ENCODE results near the gene MTARC1. TPM values are rescaled to one million over a fixed set of nuclear protein-coding genes. Genes with fewer than 3 reads are reported as not detected.

The MTARC1 gene
- total RNA-seq, 1 donor from 2014 or later = 28.6 TPM

DNA sequence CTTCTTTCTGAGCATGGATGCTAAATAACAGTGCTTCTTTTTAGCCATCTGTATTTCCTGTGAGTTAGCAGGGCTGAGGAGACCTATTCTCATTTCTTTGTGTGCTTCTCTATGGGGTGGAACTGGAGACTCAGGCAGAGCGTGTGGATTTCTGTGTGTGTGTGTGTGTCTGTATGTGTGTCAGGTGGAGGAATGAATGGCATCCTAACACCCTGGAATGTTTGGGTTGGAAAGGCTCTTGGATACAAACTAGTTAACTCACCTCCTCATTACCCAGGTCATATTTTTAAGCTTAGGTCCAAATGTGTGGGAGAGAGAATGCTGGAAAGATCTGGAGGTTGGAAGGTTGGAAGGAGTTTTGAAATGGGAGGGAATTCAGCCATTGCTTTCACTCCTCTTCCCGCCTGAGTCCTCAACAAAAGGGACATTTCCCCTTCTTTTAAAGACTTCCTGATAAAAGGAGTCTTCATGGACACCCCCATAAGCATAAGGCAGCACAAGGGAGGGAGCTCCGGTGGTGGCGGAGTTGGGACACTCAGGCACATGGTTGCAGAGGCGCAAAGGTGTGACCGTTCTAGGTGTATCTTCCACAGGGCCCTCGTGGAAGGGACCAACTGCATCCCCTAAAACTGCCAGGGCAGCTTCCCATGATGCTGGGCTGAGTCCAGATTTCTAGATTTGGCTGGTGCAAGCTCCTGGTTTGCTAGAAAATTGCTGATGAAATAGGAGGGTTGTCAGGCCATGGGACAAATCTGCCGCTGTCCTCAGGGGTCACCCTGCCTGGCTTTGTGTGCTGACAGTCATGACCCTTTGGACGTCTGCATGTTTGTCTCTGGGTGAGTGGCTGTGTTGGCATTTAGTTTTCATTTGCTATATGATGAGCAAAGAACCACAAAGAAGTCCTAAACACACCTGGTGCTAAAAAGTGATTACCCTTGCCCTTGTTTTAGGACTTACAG lies 37.6 kb downstream of the MTARC1 start:
- no peak for DNase-seq (ENCODE audit: low spot score)
- intact Hi-C loops (cut with DNase I) = no loop called here
- ATAC-seq = peak; percentile 27

DNA sequence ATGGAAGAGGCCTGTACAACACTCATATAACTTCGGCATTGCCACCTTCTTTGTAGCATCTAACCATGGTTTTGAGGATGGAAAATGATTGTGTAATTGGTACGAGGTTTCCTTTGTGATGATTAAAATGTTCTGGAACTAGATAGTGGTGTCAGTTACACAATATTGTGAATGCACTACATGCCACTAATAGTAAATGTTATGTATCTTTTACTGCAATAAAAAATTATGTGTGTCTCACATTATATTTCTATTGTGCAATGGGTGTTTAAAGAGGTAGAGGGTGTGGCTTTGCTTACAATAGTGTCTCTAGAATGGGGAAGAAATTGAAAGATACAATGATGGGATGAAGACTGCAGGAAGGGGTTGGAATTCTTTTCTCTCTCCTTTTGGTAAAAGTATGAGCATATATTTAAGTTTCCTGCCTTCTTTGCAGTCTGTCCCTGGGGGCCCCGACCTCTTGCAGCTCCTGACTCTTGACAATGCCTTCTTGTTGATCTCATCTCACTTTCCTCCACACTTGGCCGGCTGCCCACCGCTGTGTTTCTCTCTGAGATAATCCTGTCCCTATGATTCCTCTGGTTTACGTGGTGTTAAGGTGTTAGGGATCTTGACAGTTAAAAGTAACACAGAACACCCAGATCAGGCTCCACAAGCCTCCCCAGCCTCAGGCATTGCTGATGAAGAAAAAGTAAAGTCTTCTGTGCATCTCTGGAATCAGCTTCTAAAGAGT lies 39.3 kb downstream of the MTARC1 start:
- ATAC-seq = no peak
- no peak for DNase-seq (ENCODE audit: low spot score)
- intact Hi-C loops (cut with DNase I) = no loop called here

DNA sequence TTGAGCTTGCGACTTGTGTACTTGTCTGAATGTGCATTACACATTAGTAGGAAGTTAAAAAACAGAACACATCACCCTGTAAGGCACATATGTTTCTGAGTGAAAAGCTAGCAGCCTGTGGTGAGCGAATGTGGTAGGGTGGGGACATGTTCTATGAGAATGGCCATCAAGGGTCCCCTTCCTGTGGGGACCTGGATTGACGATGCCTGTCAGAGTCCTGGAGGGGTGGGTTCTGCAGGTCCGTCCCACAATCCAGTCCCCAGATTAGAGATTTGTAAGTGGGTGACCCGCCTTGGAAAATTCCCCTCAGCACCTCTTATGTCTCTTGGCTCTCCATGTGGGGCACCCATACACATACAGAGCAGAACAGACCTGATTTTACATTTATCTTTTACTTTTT lies 40.0 kb downstream of the MTARC1 start:
- intact Hi-C loops (cut with DNase I) = no loop called here
- ATAC-seq = no peak
- DNase-seq (ENCODE audit: low spot score) = no peak

DNA sequence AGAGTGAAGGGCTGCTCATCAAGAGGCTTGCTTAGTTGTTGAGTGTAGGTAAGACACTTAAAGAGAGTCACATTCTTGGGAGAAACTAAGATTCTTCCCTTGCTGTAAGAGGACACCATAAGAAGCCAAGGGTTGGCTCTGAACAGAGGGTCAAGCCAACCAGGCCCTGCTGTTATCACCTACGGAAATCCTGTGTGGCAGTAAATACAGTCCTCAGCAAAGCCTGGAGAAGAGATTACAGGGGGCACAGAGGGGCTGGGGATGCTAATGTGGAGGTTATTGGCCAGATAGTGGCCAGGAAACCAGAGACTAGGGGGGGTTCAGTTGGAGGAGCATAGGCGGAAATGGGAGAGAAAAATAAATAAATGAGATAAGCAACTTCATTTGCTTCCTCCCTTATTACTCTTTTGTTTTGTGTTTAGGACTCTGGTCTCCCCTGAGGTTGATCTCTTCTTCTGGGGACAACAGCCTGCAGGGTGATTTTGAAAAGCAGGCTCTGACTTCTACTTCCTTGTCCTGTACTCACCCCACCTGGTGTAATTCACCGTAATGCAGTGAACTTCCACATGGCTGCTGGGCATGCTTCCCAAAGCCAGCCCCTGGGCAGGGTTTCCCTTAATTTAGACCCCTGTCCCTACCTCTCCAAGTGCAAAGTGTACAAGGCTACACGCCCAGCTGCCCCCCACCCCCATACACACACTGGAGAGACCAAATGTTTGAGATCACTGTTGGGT lies 40.9 kb downstream of the MTARC1 start:
- intact Hi-C loops (cut with DNase I) = no loop called here
- no peak for ATAC-seq
- no peak for DNase-seq (ENCODE audit: low spot score)

DNA sequence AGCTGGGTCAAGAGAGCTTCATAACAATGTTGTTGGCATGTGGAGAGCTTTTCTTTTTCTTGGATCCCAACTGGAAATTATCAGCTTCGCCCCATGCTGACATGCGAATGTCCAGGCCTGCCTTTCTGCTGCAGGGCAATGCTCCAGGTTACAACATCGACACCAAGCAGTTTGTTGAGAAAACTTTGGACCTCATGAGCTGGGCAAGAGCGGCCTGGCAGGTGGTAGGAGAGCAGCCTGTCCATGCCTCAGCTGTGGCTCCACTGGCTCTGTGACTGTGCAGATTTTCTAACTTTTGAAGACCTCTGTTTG lies 41.4 kb downstream of the MTARC1 start:
- ATAC-seq (peak; percentile 38), DNase-seq (ENCODE audit: low spot score) (no peak)
- intact Hi-C loops (cut with DNase I) = no loop called here

DNA sequence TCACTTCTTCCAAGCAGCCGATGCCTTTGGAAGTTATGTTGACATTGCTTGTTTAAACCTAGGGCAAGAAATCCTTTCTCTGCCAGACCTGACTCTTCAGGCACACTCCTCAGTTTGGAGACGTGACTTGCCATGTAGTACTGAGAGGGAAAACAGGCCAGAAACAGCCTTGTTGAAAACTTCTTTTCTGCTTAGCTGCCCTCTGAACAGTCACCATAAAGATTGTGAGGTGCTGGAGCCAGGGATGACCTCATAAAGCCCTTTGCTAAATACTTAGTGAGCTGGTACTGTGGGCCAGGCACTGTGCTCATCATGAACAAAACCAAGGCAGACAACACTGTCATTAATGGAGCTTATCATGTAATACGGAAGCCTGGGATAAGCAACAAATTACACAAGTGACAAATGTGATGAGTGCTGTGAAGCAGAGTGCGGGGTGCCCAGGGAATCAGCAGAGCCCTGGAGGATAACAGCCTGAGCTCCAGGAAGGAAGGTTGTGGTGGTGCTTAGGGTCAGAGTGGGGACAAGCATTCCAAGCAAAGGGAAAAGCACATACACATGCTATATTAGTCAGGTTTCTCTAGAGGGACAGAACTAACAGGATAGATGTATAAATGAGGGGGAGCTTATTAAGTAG lies 42.4 kb downstream of the MTARC1 start:
- intact Hi-C loops (cut with DNase I) = no loop called here
- DNase-seq (ENCODE audit: low spot score) = no peak
- no peak for ATAC-seq

DNA sequence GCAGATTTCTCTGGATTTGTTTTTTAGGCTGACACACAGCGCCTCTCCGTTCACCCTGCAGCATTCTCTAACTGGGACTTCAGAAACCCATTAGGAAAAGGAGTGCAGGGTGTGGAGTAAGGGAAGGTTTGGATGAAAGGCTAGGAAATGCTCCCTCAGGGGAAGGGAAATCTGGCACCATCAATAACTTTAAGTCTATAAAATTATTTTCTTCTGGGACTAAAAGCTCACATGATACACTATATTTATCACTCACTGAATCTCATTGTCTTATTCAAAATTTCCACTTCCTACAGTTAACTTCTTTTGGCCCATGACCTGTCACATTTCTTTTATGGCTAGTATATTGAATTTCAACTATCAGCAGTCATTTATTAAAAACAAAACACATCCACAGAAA lies 46.7 kb downstream of the MTARC1 start:
- ATAC-seq = no peak
- intact Hi-C loops (cut with DNase I) = no loop called here
- DNase-seq (ENCODE audit: low spot score) = no peak

DNA sequence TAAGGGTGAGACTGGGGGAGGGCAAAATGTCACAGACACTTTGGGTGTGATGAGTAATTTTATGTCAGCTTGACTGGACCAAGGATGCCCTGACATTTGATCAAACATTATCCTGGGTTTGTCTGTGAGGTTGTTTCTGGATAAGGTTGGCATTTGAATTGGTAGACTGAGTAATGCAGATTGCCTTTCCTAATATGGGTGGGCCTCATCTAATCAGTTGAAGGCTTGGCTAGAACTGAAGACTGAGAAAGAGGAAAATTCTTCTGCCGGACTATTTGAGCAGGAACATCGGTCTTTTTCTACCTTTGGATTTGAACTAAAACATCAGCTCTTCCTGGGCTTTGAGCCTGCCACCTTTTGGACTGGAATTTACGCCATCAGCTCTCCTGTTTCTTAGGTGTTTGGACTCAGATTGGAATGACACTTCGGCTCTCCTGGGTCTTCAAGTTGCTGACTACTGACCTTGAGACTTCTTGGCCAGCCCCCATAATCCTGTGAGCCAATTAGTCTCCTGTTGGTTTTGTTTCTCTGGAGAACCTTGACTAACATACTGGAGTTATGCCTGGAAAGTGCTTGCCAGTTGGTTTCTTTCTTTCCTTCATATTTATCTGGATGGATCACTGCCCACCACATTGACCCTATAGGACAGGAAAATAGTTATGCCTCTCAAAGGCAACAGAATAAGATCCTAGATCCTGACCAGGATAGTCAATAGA lies 47.6 kb downstream of the MTARC1 start:
- no peak for DNase-seq (ENCODE audit: low spot score)
- no peak for ATAC-seq
- intact Hi-C loops (cut with DNase I) = no loop called here

Other genes with a start within 250 kb of the MTARC1 start
- gene C1orf115, start 96.5 kb upstream of the MTARC1 start, total RNA-seq = 24.3 TPM
- gene MTARC2, start 38.6 kb upstream of the MTARC1 start, total RNA-seq = 35.0 TPM
- 28.8 TPM for gene HLX, start 92.5 kb downstream of the MTARC1 start, total RNA-seq